ENCODE results near the gene PCDHGA6.
A peak's percentile ranks its signal among the peaks of the same experiment; 100 is the strongest.

PCDHGA6 gene

GRCh38 chr5:141419074-141419880, 45.6 kb downstream of the PCDHGA6 start:
- DNase-seq (ENCODE audit: extremely low read depth, low read depth), result no peak
- no peak overlapping the region for H3K4me3 ChIP-seq (replicated peaks; ENCODE audit: low read depth, low read length)
- TF ChIP-seq, protein P1, sequence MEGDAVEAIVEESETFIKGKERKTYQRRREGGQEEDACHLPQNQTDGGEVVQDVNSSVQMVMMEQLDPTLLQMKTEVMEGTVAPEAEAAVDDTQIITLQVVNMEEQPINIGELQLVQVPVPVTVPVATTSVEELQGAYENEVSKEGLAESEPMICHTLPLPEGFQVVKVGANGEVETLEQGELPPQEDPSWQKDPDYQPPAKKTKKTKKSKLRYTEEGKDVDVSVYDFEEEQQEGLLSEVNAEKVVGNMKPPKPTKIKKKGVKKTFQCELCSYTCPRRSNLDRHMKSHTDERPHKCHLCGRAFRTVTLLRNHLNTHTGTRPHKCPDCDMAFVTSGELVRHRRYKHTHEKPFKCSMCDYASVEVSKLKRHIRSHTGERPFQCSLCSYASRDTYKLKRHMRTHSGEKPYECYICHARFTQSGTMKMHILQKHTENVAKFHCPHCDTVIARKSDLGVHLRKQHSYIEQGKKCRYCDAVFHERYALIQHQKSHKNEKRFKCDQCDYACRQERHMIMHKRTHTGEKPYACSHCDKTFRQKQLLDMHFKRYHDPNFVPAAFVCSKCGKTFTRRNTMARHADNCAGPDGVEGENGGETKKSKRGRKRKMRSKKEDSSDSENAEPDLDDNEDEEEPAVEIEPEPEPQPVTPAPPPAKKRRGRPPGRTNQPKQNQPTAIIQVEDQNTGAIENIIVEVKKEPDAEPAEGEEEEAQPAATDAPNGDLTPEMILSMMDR (IDR thresholded peaks at IDR 0.05; ENCODE audit: low read depth, low read length, missing control alignments), result no peak

GRCh38 chr5:141420855-141421488, 47.3 kb downstream of the PCDHGA6 start, which contains the start of gene PCDHGA11:
Gene PCDHGA11 (plus strand): TSS chr5:141421051. CDS start chr5:141421228, 177 bp downstream.
- H3K4me3 ChIP-seq (replicated peaks; ENCODE audit: low read depth, low read length), result peak within 1 kb of the TSS; percentile 42

DNA sequence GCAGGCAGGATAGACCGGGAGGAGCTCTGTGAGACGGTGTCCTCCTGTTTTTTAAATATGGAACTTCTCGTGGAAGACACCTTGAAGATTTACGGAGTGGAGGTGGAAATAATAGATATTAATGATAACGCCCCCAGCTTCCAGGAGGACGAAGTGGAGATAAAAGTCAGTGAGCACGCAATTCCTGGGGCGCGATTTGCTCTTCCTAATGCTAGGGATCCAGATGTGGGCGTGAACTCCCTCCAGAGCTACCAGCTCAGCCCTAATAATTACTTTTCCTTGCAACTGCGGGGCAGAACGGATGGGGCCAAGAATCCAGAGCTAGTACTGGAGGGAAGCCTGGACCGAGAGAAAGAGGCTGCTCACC, 47.8 kb downstream of the PCDHGA6 start:
- TF ChIP-seq, protein P1 (IDR thresholded peaks at IDR 0.05; ENCODE audit: low read depth, low read length, missing control alignments), result no peak
- peak overlapping the region; percentile 42 for H3K4me3 ChIP-seq (replicated peaks; ENCODE audit: low read depth, low read length)

More at GRCh38 chr5:141420855-141421488, 47.3 kb downstream of the PCDHGA6 start, which contains the start of gene PCDHGA11:
- TF ChIP-seq, protein P1 (IDR thresholded peaks at IDR 0.05; ENCODE audit: low read depth, low read length, missing control alignments), result peak; percentile 54
- no peak for DNase-seq (ENCODE audit: extremely low read depth, low read depth)

DNA sequence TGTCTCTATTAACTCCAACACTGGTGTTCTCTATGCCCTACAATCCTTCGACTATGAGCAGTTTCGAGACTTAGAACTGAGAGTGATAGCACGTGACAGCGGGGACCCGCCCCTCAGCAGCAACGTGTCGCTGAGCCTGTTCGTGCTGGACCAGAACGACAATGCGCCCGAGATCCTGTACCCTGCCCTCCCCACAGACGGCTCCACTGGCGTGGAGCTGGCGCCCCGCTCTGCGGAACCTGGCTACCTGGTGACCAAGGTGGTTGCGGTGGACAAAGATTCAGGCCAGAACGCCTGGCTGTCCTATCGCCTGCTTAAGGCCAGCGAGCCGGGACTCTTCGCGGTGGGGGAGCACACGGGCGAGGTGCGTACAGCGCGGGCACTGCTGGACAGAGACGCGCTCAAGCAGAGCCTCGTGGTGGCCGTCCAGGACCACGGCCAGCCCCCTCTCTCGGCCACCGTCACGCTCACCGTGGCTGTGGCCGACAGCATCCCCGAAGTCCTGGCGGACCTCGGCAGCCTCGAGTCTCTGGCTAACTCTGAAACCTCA, 49.1 kb downstream of the PCDHGA6 start:
- TF ChIP-seq, protein P1 (IDR thresholded peaks at IDR 0.05; ENCODE audit: low read depth, low read length, missing control alignments), result no peak
- H3K4me3 ChIP-seq (replicated peaks; ENCODE audit: low read depth, low read length), result no peak overlapping the region
- no peak for DNase-seq (ENCODE audit: extremely low read depth, low read depth)

More for the DNA sequence above, 47.8 kb downstream of the PCDHGA6 start:
- DNase-seq (ENCODE audit: extremely low read depth, low read depth), result no peak

DNA sequence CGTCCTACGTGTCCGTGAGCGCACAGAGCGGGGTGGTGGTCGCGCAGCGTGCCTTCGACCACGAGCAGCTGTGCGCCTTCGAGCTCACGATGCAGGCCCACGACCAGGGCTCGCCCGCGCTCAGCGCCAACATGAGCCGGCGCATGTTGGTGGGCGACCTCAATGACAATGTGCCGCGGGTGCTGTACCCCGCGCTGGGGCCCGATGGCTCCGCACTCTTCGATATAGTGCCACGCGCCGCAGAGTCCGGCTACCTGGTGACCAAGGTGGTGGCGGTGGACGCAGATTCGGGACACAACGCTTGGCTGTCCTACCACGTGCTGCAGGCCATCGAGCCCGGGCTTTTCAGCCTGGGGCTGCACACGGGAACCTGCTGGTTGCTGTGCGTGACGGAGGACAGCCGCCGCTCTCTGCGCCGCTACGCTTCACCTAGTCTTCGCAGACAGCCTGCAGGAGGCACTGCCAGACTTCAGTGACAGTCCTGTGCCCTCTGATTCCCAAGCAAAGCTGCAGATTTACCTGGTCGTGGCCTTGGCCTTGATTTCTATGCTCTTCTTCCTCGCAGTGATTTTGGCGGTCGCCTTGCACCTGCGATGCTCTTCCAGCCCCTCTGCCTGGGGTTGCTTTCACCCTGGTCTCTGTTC, 54.2 kb downstream of the PCDHGA6 start:
- H3K4me3 ChIP-seq (replicated peaks; ENCODE audit: low read depth, low read length), result no peak overlapping the region
- TF ChIP-seq, protein P1 (IDR thresholded peaks at IDR 0.05; ENCODE audit: low read depth, low read length, missing control alignments), result no peak
- DNase-seq (ENCODE audit: extremely low read depth, low read depth), result no peak

Measured in HFF-Myc (cell line).